GM23338 (cell line): Measurements from ENCODE around the gene APBA2. TPM values are rescaled to one million over a fixed set of nuclear protein-coding genes. Genes with fewer than 3 reads are reported as not detected.

Experiments used
- ATAC-seq: fragments of 200-7000 bp; cut with Tn5 transposase; 3 replicates; pipeline ENCODE4 v1.9.1; 2020
- DNase-seq: peaks from one replicate; pipeline ENCODE4 v3.0.0-alpha.2; 2015; ENCODE audit warnings: low spot score
- H2AFZ ChIP-seq: fragments of 200-600 bp; sonication (generic); 2 replicates; pipeline ENCODE4 v1.8.0; 2016; ENCODE audit warnings: antibody characterized with exemption, mild to moderate bottlenecking, moderate library complexity
- H3F3A ChIP-seq: fragments of 200-600 bp; sonication (generic); replicated peaks from 2 replicates; pipeline ENCODE4 v1.8.0; 2017; ENCODE audit warnings: antibody characterized with exemption, mixed run types, low read depth
- H3K27ac ChIP-seq: fragments of 200-600 bp; sonication (generic); 2 replicates; pipeline ENCODE4 v1.6.1; 2016; ENCODE audit warnings: low read depth
- H3K27me3 ChIP-seq: fragments of 200-600 bp; sonication (generic); 2 replicates; pipeline ENCODE4 v1.8.0; 2016; ENCODE audit warnings: mild to moderate bottlenecking, mixed run types, moderate library complexity; ENCODE audit not compliant: insufficient read depth
- H3K36me3 ChIP-seq: fragments of 200-600 bp; sonication (generic); 2 replicates; pipeline ENCODE4 v1.8.0; 2016; ENCODE audit warnings: mild to moderate bottlenecking; ENCODE audit not compliant: insufficient read depth
- H3K4me1 ChIP-seq: fragments of 200-600 bp; sonication (generic); 2 replicates; pipeline ENCODE4 v1.8.0; 2016; ENCODE audit warnings: mild to moderate bottlenecking, moderate library complexity; ENCODE audit not compliant: insufficient read depth
- H3K4me2 ChIP-seq: fragments of 200-600 bp; sonication (generic); 2 replicates; pipeline ENCODE4 v1.7.1; 2017; ENCODE audit warnings: mixed run types
- H3K4me3 ChIP-seq: fragments of 200-600 bp; sonication (generic); 2 replicates; pipeline ENCODE4 v1.6.1; 2016; ENCODE audit warnings: mixed run types
- H3K79me2 ChIP-seq: fragments of 200-600 bp; sonication (generic); replicated peaks from 2 replicates; pipeline ENCODE4 v1.8.0; 2017; ENCODE audit warnings: mild to moderate bottlenecking; ENCODE audit not compliant: insufficient read depth
- H3K9me2 ChIP-seq: fragments of 200-600 bp; sonication (generic); 2 replicates; pipeline ENCODE4 v1.8.0; 2017; ENCODE audit not compliant: insufficient read depth
- H4K20me1 ChIP-seq: fragments of 200-600 bp; sonication (generic); replicated peaks from 2 replicates; pipeline ENCODE4 v1.8.0; 2017; ENCODE audit warnings: mild to moderate bottlenecking; ENCODE audit not compliant: insufficient read depth
- H3K27ac Mint-ChIP-seq: 2 replicates; pipeline ENCODE4 v1.8.0; 2020; ENCODE audit warnings: inconsistent platforms, mild to moderate bottlenecking, moderate library complexity, mixed read lengths
- H3K27me3 Mint-ChIP-seq: 3 replicates; pipeline ENCODE4 v1.8.0; 2022; ENCODE audit warnings: low read depth, mild to moderate bottlenecking, moderate library complexity, mixed read lengths, inconsistent platforms; ENCODE audit not compliant: insufficient read depth, poor library complexity
- H3K36me3 Mint-ChIP-seq: 3 replicates; pipeline ENCODE4 v1.8.0; 2021; ENCODE audit warnings: low read depth, mild to moderate bottlenecking, inconsistent platforms, moderate library complexity, mixed read lengths
- H3K4me1 Mint-ChIP-seq: 3 replicates; pipeline ENCODE4 v1.8.0; 2020; ENCODE audit warnings: mild to moderate bottlenecking, inconsistent platforms, mixed read lengths
- H3K4me3 Mint-ChIP-seq: 3 replicates; pipeline ENCODE4 v1.8.0; 2021; ENCODE audit warnings: moderate library complexity, mild to moderate bottlenecking, inconsistent platforms, mixed read lengths
- H3K9me3 Mint-ChIP-seq: 3 replicates; pipeline ENCODE4 v1.8.0; 2020; ENCODE audit warnings: moderate library complexity, mild to moderate bottlenecking, inconsistent platforms, mixed read lengths
- CREB1 ChIP-seq: fragments of 250-450 bp; sonication (Bioruptor Pico); IDR thresholded peaks from 2 replicates; pipeline ENCODE4 v1.5.0; 2020; ENCODE audit warnings: low read depth, mild to moderate bottlenecking, moderate library complexity
- CTCF ChIP-seq, 2 experiments: fragments of 200-600 bp in 1 of 2; sonication (generic) in 1 of 2; conservative IDR thresholded peaks; 2 replicates each; pipeline versions ENCODE4 v1.5.1 to v1.6.1; 2016 to 2017; ENCODE audit warnings: antibody characterized with exemption in 2 of 2, low read depth in 2 of 2, mild to moderate bottlenecking in 2 of 2, moderate library complexity in 1 of 2
- ETS1 ChIP-seq: IDR thresholded peaks from 2 replicates; pipeline ENCODE4 v1.6.1; 2016; ENCODE audit warnings: antibody characterized with exemption
- EZH2 ChIP-seq: fragments of 200-600 bp; sonication (generic); IDR thresholded peaks from one replicate; pipeline ENCODE4 v1.8.0; 2017; ENCODE audit warnings: antibody characterized with exemption, mild to moderate bottlenecking, low read depth; ENCODE audit not compliant: unreplicated experiment
- EZH2phosphoT487 ChIP-seq: fragments of 200-600 bp; sonication (generic); IDR thresholded peaks from one replicate; pipeline ENCODE4 v1.8.1; 2018; ENCODE audit warnings: antibody characterized with exemption; ENCODE audit not compliant: unreplicated experiment
- JUNB ChIP-seq: IDR thresholded peaks from one replicate; pipeline ENCODE4 v1.6.1; 2016; ENCODE audit warnings: antibody characterized with exemption; ENCODE audit not compliant: unreplicated experiment
- NANOG ChIP-seq: IDR thresholded peaks from 2 replicates; pipeline ENCODE4 v1.6.1; 2016; ENCODE audit warnings: antibody characterized with exemption, borderline replicate concordance
- POLR2AphosphoS5 ChIP-seq: IDR thresholded peaks from 2 replicates; pipeline ENCODE4 v1.6.1; 2016; ENCODE audit warnings: antibody characterized with exemption, low read depth
- REST ChIP-seq: IDR thresholded peaks from one replicate; pipeline ENCODE4 v1.6.1; 2018; ENCODE audit warnings: antibody characterized with exemption; ENCODE audit not compliant: unreplicated experiment
- STAT1 ChIP-seq: IDR thresholded peaks from one replicate; pipeline ENCODE4 v1.6.1; 2016; ENCODE audit warnings: antibody characterized with exemption; ENCODE audit not compliant: unreplicated experiment
- ZNF114 ChIP-seq: fragments of 250-450 bp; sonication (Bioruptor Pico); IDR thresholded peaks from 2 replicates; pipeline ENCODE4 v1.5.0; 2020; ENCODE audit warnings: mild to moderate bottlenecking, moderate library complexity
- ZNF331 ChIP-seq: fragments of 250-450 bp; sonication (Bioruptor Pico); IDR thresholded peaks from 2 replicates; pipeline ENCODE4 v1.5.0; 2020; ENCODE audit warnings: low read depth, mild to moderate bottlenecking, moderate library complexity
- ZNF462 ChIP-seq: fragments of 250-450 bp; sonication (Bioruptor Pico); IDR thresholded peaks from 2 replicates; pipeline ENCODE4 v1.5.0; 2020; ENCODE audit warnings: mild to moderate bottlenecking, moderate library complexity
- polyA plus RNA-seq: library from polyadenylated mRNA; unstranded; fragments of >200 nt; fragmentation: Nextera tagmentation; extraction: Ambion mirVana; gene quantifications from 2 replicates; pipeline ENCODE4 v1.2.1, GENCODE V29; 2016
- total RNA-seq: library from RNA; depleted of rRNA; stranded (reverse); fragments of >200 nt; shearing (Covaris generic); gene quantifications from 2 replicates; pipeline ENCODE4 v1.2.3, GENCODE V29; 2014

APBA2 gene
- total and polyA plus RNA-seq, 2 experiments from 2014 or later, result 5.9 to 24.7 TPM

- peaks cover 12% of the 10 kb centered on the region for H3K36me3 Mint-ChIP-seq
- H3K9me3 Mint-ChIP-seq, result peaks cover 19% of the 10 kb centered on the region
- Histone ChIP-seq H3K27me3 (no peaks in the 10 kb centered on the region), H3K4me2 (no peak overlapping the region), H3K79me2 (no peaks in the 10 kb centered on the region), H3K27ac (no peak overlapping the region), H3K36me3 (no peaks in the 10 kb centered on the region), H3K4me1 (peaks cover 19% of the 10 kb centered on the region), H4K20me1 (no peaks in the 10 kb centered on the region), H3K4me3 (no peak overlapping the region), H3F3A (no peaks in the 10 kb centered on the region), H2AFZ (no peak overlapping the region), H3K9me2 (no peaks in the 10 kb centered on the region)
- peaks cover 7% of the 10 kb centered on the region for H3K27me3 Mint-ChIP-seq
- ATAC-seq (no peak), DNase-seq (no peak)
- TF ChIP-seq JUNB, result no peak
- no peak for TF ChIP-seq EZH2
- no peak for TF ChIP-seq CTCF (conservative IDR thresholded peaks at IDR 0.05; ENCODE audit: low read depth in 2 of 2)
- TF ChIP-seq STAT1, result no peak
- no peak for TF ChIP-seq NANOG
- no peak for TF ChIP-seq ZNF462
- TF ChIP-seq POLR2AphosphoS5, result no peak
- no peak for TF ChIP-seq ZNF114 (CRISPR knock-in tag)
- no peak for TF ChIP-seq ZNF331 (CRISPR knock-in tag)
- no peak for TF ChIP-seq ETS1
- no peak for TF ChIP-seq CREB1 (CRISPR knock-in tag)
- TF ChIP-seq REST, result no peak
- TF ChIP-seq EZH2phosphoT487, result no peak
- H3K27ac Mint-ChIP-seq, result no peak overlapping the region
- H3K4me1 Mint-ChIP-seq, result peaks cover 34% of the 10 kb centered on the region
- no peak overlapping the region for H3K4me3 Mint-ChIP-seq
These were observed 167.9 kb downstream of the APBA2 start for GRCh38 chr15:29053661-29054131.
